Transverse colon (tissue), 3 donors: ENCODE data around the gene HAS3.

ENCODE experiments used
- POLR2A ChIP-seq: fragments of 450-650 bp; IDR thresholded peaks from one replicate; pipeline ENCODE4 v1.6.1; 2016; ENCODE audit warnings: antibody characterized with exemption, mild to moderate bottlenecking, moderate library complexity
- TF ChIP-seq, protein P1 (sequence below), 5 experiments: fragments of 200-600 bp in 3 of 5; fragments of 450-650 bp in 2 of 5; sonication (generic) in 3 of 5; IDR thresholded peaks; 1 replicate in 2 of 5; 2 replicates in 3 of 5; pipeline ENCODE4 v1.5.1; 2016 to 2017; ENCODE audit warnings: antibody characterized with exemption in 5 of 5, inconsistent platforms in 3 of 5, mild to moderate bottlenecking in 2 of 5, moderate library complexity in 1 of 5

DNA sequence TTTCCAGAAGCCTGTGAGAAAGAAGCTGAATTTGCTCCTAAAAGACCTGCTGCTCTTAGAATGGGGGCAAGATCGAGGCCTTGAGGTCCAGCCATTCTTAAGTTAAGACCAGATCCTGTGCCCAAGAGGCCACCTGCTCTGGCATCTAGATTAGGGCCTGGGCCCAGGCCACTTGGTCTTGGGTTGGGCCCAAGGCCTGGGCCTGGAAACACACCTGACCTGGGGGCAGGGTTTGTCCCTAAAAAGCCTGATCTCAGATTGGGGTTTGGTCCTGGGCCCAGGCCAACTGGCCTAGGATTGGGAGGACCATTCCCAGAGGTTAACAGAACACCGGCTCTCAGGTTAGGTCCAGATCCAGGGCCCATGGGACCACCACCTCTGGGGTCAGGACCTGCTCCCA, 14.1 kb downstream of the HAS3 start:
- TF ChIP-seq, protein P1, sequence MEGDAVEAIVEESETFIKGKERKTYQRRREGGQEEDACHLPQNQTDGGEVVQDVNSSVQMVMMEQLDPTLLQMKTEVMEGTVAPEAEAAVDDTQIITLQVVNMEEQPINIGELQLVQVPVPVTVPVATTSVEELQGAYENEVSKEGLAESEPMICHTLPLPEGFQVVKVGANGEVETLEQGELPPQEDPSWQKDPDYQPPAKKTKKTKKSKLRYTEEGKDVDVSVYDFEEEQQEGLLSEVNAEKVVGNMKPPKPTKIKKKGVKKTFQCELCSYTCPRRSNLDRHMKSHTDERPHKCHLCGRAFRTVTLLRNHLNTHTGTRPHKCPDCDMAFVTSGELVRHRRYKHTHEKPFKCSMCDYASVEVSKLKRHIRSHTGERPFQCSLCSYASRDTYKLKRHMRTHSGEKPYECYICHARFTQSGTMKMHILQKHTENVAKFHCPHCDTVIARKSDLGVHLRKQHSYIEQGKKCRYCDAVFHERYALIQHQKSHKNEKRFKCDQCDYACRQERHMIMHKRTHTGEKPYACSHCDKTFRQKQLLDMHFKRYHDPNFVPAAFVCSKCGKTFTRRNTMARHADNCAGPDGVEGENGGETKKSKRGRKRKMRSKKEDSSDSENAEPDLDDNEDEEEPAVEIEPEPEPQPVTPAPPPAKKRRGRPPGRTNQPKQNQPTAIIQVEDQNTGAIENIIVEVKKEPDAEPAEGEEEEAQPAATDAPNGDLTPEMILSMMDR (IDR thresholded peaks at IDR 0.05) = no peak
- TF ChIP-seq POLR2A = no peak
